ENCODE measurements around the gene NID2.

Gene NID2

GRCh38 chr14:52058341-52058740 lies 10.5 kb downstream of the NID2 start:
- no peak for DNase-seq (ENCODE audit: low spot score)

- DNase-seq (ENCODE audit: low spot score), result no peak
Measured at GRCh38 chr14:52055167-52055566, 13.7 kb downstream of the NID2 start.

- no peak for DNase-seq (ENCODE audit: low spot score)
Measured at GRCh38 chr14:52054678-52055077, 14.2 kb downstream of the NID2 start.

- no peak for DNase-seq (ENCODE audit: low spot score)
Measured at GRCh38 chr14:52053044-52053443, 15.8 kb downstream of the NID2 start.

- no peak for DNase-seq (ENCODE audit: low spot score)
Measured at GRCh38 chr14:52052288-52052943, 16.4 kb downstream of the NID2 start.

GRCh38 chr14:52051871-52052270 lies 17.0 kb downstream of the NID2 start:
- DNase-seq (ENCODE audit: low spot score), result no peak

- no peak for DNase-seq (ENCODE audit: low spot score)
Measured at GRCh38 chr14:52051251-52051650, 17.6 kb downstream of the NID2 start.

GRCh38 chr14:52049721-52050588 lies 18.9 kb downstream of the NID2 start:
- DNase-seq (ENCODE audit: low spot score), result no peak

- DNase-seq (ENCODE audit: low spot score), result no peak
Measured at GRCh38 chr14:52049271-52049670, 19.6 kb downstream of the NID2 start.

- no peak for DNase-seq (ENCODE audit: low spot score)
Measured at GRCh38 chr14:52048641-52049204, 20.1 kb downstream of the NID2 start.

GRCh38 chr14:52048116-52048515 lies 20.7 kb downstream of the NID2 start:
- no peak for DNase-seq (ENCODE audit: low spot score)

- DNase-seq (ENCODE audit: low spot score), result no peak
Measured at GRCh38 chr14:52046376-52046917, 22.4 kb downstream of the NID2 start.

- no peak for DNase-seq (ENCODE audit: low spot score)
Measured at GRCh38 chr14:52044791-52045522, 23.9 kb downstream of the NID2 start.

GRCh38 chr14:52043690-52044089 lies 25.2 kb downstream of the NID2 start:
- DNase-seq (ENCODE audit: low spot score), result peak; percentile 51

GRCh38 chr14:52042371-52043289 lies 26.2 kb downstream of the NID2 start:
- DNase-seq (ENCODE audit: low spot score), result no peak

GRCh38 chr14:52040598-52040997 lies 28.3 kb downstream of the NID2 start:
- DNase-seq (ENCODE audit: low spot score), result no peak

- DNase-seq (ENCODE audit: low spot score), result no peak
Measured at GRCh38 chr14:52039124-52039815, 29.6 kb downstream of the NID2 start.

- no peak for DNase-seq (ENCODE audit: low spot score)
Measured at GRCh38 chr14:52033101-52033642, 35.7 kb downstream of the NID2 start.

- DNase-seq (ENCODE audit: low spot score), result no peak
Measured at GRCh38 chr14:52032204-52032801, 36.6 kb downstream of the NID2 start.

GRCh38 chr14:52031781-52032180 lies 37.1 kb downstream of the NID2 start:
- no peak for DNase-seq (ENCODE audit: low spot score)

Measured in HuH-7.5 (cell line).